H1 (cell line): Measurements from ENCODE around the gene VHLL. TPM values are rescaled to one million over a fixed set of nuclear protein-coding genes. Genes with fewer than 3 reads are reported as not detected.

Experiments
- ATF3 ChIP-seq: IDR thresholded peaks from 2 replicates; pipeline ENCODE4 v1.6.1; 2011; ENCODE audit warnings: low read depth, mild to moderate bottlenecking, low read length; ENCODE audit not compliant: insufficient read depth
- BACH1 ChIP-seq: IDR thresholded peaks from 2 replicates; pipeline ENCODE4 v1.6.1; 2012; ENCODE audit warnings: low read length, improper control_type of control experiment
- CEBPB ChIP-seq: IDR thresholded peaks from 2 replicates; pipeline ENCODE4 v1.6.1; 2012; ENCODE audit warnings: low read depth, low read length
- CHD2 ChIP-seq: IDR thresholded peaks from 2 replicates; pipeline ENCODE4 v1.6.1; 2012; ENCODE audit warnings: low read length, improper control_type of control experiment
- EZH2 ChIP-seq: fragments of 200-600 bp; sonication (generic); IDR thresholded peaks from 2 replicates; pipeline ENCODE4 v1.7.1; 2012; ENCODE audit warnings: low read depth, mild to moderate bottlenecking, moderate library complexity, low read length, inconsistent platforms; ENCODE audit not compliant: severe bottlenecking
- HDAC2 ChIP-seq, 2 experiments: fragments of 300-600 bp in 1 of 2; sonication (generic) in 1 of 2; IDR thresholded peaks; 2 replicates each; pipeline ENCODE4 v1.6.1; 2011 to 2012; ENCODE audit warnings: low read depth in 2 of 2, low read length in 2 of 2, mild to moderate bottlenecking in 2 of 2, moderate library complexity in 2 of 2, borderline replicate concordance in 1 of 2, inconsistent platforms in 1 of 2
- KDM5A ChIP-seq: fragments of 200-600 bp; IDR thresholded peaks from 2 replicates; pipeline ENCODE4 v1.7.1; 2012; ENCODE audit warnings: mild to moderate bottlenecking, low read length, inconsistent platforms, mixed read lengths
- NANOG ChIP-seq: IDR thresholded peaks from 2 replicates; pipeline ENCODE4 v1.6.1; 2011; ENCODE audit warnings: low read length, low read depth, mild to moderate bottlenecking, inconsistent platforms; ENCODE audit not compliant: insufficient read depth, poor library complexity, severe bottlenecking
- PHF8 ChIP-seq: fragments of 200-600 bp; sonication (generic); conservative IDR thresholded peaks from 2 replicates; pipeline ENCODE4 v1.7.1; 2012; ENCODE audit warnings: low read depth, mild to moderate bottlenecking, inconsistent platforms, low read length, moderate library complexity
- POLR2A ChIP-seq, 2 experiments: IDR thresholded peaks; 1 replicate in 1 of 2; 2 replicates in 1 of 2; pipeline ENCODE4 v1.6.1; 2011; ENCODE audit warnings: low read depth in 2 of 2, low read length in 2 of 2, mild to moderate bottlenecking in 2 of 2; ENCODE audit errors: control extremely low read depth in 1 of 2
- POLR2AphosphoS5 ChIP-seq: IDR thresholded peaks from 2 replicates; pipeline ENCODE4 v1.6.1; 2011; ENCODE audit warnings: low read depth, low read length
- SAP30 ChIP-seq: fragments of 300-600 bp; sonication (generic); IDR thresholded peaks from 2 replicates; pipeline ENCODE4 v1.7.1; 2012; ENCODE audit warnings: low read length, moderate library complexity, mild to moderate bottlenecking, inconsistent platforms; ENCODE audit not compliant: insufficient read depth, insufficient replicate concordance
- SIN3A ChIP-seq, 2 experiments: IDR thresholded peaks in 1 of 2; conservative IDR thresholded peaks in 1 of 2; 2 replicates each; pipeline ENCODE4 v1.6.1; 2011 to 2012; ENCODE audit warnings: low read length in 2 of 2, improper control_type of control experiment in 1 of 2, low read depth in 1 of 2, mild to moderate bottlenecking in 1 of 2
- SIX5 ChIP-seq: IDR thresholded peaks from 2 replicates; pipeline ENCODE4 v1.6.1; 2011; ENCODE audit warnings: mild to moderate bottlenecking, low read depth, low read length
- SP1 ChIP-seq: IDR thresholded peaks from 2 replicates; pipeline ENCODE4 v1.6.1; 2011; ENCODE audit warnings: low read depth, low read length
- SP2 ChIP-seq: IDR thresholded peaks from 2 replicates; pipeline ENCODE4 v1.6.1; 2012; ENCODE audit warnings: mild to moderate bottlenecking, low read length, inconsistent platforms
- SP4 ChIP-seq: IDR thresholded peaks from 2 replicates; pipeline ENCODE4 v1.6.1; 2012; ENCODE audit warnings: low read length, inconsistent platforms
- SRF ChIP-seq: IDR thresholded peaks from 2 replicates; pipeline ENCODE4 v1.6.1; 2011; ENCODE audit warnings: mild to moderate bottlenecking, low read depth, low read length, moderate library complexity
- TAF1 ChIP-seq: IDR thresholded peaks from 2 replicates; pipeline ENCODE4 v1.6.1; 2011; ENCODE audit warnings: mild to moderate bottlenecking, low read depth, low read length
- TEAD4 ChIP-seq: IDR thresholded peaks from 2 replicates; pipeline ENCODE4 v1.6.1; 2012; ENCODE audit warnings: low read depth, low read length, inconsistent platforms, mixed read lengths
- polyA plus RNA-seq, 7 experiments: library from polyadenylated mRNA; depleted of rRNA in 3 of 7; stranded (reverse) in 5 of 7; unstranded in 2 of 7; fragments of >200 nt in 5 of 7; fragments of 200-250 nt in 2 of 7; gene quantifications; 1 replicate in 5 of 7; 2 replicates in 1 of 7; 4 replicates in 1 of 7; pipeline versions ENCODE4 v1.2.1 to v1.2.3, GENCODE V29; 2011 to 2013; ENCODE audit warnings: missing spikeins in 2 of 7, mixed read lengths in 2 of 7
- total RNA-seq: library from RNA; stranded (reverse); fragmentation: NEBNext Ultra II Directional; extraction: Animal tissue kit (Norgen Biotek cat#: 25700); gene quantifications from 2 replicates; pipeline ENCODE4 v1.2.1, GENCODE V29; 2021
- TF ChIP-seq, protein P1 (sequence below), 3 experiments: IDR thresholded peaks; 1 replicate in 2 of 3; 2 replicates in 1 of 3; pipeline versions ENCODE4 v1.5.1 to v1.6.1; 2011; ENCODE audit warnings: low read length in 3 of 3, mild to moderate bottlenecking in 3 of 3, inconsistent platforms in 2 of 3, low read depth in 1 of 3, moderate library complexity in 1 of 3; ENCODE audit not compliant: insufficient read depth in 1 of 3; ENCODE audit errors: control extremely low read depth in 1 of 3
- TF ChIP-seq, protein P2 (sequence below): IDR thresholded peaks from 2 replicates; pipeline ENCODE4 v1.6.1; 2012; ENCODE audit warnings: inconsistent platforms

The VHLL gene
- total and polyA plus RNA-seq, 2 of the 8 experiments (the other 6 are each of a cell fraction or from before 2014, with no cell fraction given): not detected

DNA sequence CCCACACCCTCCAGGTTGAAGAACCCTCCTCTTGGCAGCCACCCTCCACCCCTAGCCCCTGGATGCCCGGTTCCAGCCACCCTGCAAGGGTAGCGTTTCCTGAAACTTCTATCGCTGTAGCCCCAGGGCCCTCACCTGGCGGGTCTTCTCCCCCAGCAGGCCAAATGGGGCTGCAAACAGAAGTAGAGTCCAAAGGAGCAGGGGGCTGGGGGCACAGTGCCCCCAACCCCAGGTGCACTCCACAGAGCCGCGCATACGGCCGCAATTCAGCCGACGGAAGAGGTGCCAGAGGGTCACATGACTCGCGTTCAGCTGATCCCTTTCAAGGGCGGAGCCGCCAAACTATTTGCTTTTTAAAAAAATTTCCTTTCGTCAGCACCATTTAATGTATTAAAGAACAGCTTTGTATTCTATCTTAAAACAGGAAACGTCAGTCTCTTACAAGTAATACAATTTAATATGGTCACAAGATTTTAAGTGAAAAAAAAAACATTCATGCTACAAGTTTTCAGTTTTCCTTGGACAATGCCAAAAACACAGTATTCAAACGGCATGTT lies 3.6 kb downstream of the VHLL start, which contains the start of gene GLMP (continued):
- peak; percentile 88 to 92; a peak in 2 of 4 replicates for TF ChIP-seq SIN3A (conservative IDR thresholded peaks at IDR 0.05 in 1 of 2, IDR thresholded peaks at IDR 0.05 in 1 of 2; ENCODE audit: low read depth in 1 of 2, low read length in 2 of 2)
- 0 out of 2 replicates have a peak, but pooled peaks have one; percentile 13 for TF ChIP-seq SP1
- no peak; the same call in 1 of the 2 replicates for TF ChIP-seq POLR2AphosphoS5
- peak in 1 of 2 experiments; percentile 61; a peak in 2 of 3 replicates for TF ChIP-seq POLR2A (IDR thresholded peaks at IDR 0.05; ENCODE audit: control extremely low read depth in 1 of 2, low read depth in 2 of 2, low read length in 2 of 2)
- TF ChIP-seq TAF1: peak; percentile 65; the same call in 1 of the 2 replicates
- TF ChIP-seq BACH1: no peak
- TF ChIP-seq, protein P1, sequence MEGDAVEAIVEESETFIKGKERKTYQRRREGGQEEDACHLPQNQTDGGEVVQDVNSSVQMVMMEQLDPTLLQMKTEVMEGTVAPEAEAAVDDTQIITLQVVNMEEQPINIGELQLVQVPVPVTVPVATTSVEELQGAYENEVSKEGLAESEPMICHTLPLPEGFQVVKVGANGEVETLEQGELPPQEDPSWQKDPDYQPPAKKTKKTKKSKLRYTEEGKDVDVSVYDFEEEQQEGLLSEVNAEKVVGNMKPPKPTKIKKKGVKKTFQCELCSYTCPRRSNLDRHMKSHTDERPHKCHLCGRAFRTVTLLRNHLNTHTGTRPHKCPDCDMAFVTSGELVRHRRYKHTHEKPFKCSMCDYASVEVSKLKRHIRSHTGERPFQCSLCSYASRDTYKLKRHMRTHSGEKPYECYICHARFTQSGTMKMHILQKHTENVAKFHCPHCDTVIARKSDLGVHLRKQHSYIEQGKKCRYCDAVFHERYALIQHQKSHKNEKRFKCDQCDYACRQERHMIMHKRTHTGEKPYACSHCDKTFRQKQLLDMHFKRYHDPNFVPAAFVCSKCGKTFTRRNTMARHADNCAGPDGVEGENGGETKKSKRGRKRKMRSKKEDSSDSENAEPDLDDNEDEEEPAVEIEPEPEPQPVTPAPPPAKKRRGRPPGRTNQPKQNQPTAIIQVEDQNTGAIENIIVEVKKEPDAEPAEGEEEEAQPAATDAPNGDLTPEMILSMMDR (IDR thresholded peaks at IDR 0.05; ENCODE audit: control extremely low read depth in 1 of 3, insufficient read depth in 1 of 3, low read depth in 1 of 3, low read length in 3 of 3): no peak
- TF ChIP-seq NANOG: no peak
- TF ChIP-seq EZH2: no peak
- no peak for TF ChIP-seq TEAD4
- peak; percentile 63; the same call in 1 of the 2 replicates for TF ChIP-seq PHF8
- no peak for TF ChIP-seq CEBPB
- TF ChIP-seq CHD2: no peak
- TF ChIP-seq KDM5A: peak; percentile 64
- no peak for TF ChIP-seq SRF
- TF ChIP-seq SIX5: no peak
- TF ChIP-seq SP2: no peak
- TF ChIP-seq SAP30: peak; percentile 91
- peak in 1 of 2 experiments; percentile 88; a peak in 2 of 4 replicates for TF ChIP-seq HDAC2 (IDR thresholded peaks at IDR 0.05; ENCODE audit: borderline replicate concordance in 1 of 2, low read depth in 2 of 2, low read length in 2 of 2)
- TF ChIP-seq, protein P2, sequence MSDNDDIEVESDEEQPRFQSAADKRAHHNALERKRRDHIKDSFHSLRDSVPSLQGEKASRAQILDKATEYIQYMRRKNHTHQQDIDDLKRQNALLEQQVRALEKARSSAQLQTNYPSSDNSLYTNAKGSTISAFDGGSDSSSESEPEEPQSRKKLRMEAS: no peak
- peak; percentile 93; the same call in 1 of the 2 replicates for TF ChIP-seq SP4
- peak; percentile 83 for TF ChIP-seq ATF3
